Ascending aorta (tissue), 2 donors: ENCODE measurements around the gene TMEM175. TPM values are rescaled to one million over a fixed set of nuclear protein-coding genes. Genes with fewer than 3 reads are reported as not detected.

Experiments used
- DNase-seq, 2 donors: peaks; one replicate each; pipeline ENCODE4 v3.0.0-alpha.2; 2019; ENCODE audit warnings: low spot score in 2 of 2
- H3K27ac ChIP-seq, 2 donors: fragments of 200-600 bp; sonication (generic); one replicate each; pipeline ENCODE4 v1.5.1; 2016 to 2017; ENCODE audit warnings: mild to moderate bottlenecking in 1 of 2
- H3K27me3 ChIP-seq: fragments of 200-600 bp; sonication (generic); one replicate; pipeline ENCODE4 v1.5.1; 2017
- H3K36me3 ChIP-seq, 2 donors: fragments of 200-600 bp; sonication (generic); one replicate each; pipeline ENCODE4 v1.5.1; 2016
- H3K4me1 ChIP-seq, 2 donors: fragments of 200-600 bp; sonication (generic); one replicate each; pipeline ENCODE4 v1.5.1; 2016 to 2017; ENCODE audit warnings: mild to moderate bottlenecking in 1 of 2
- H3K4me3 ChIP-seq, 2 donors: fragments of 200-600 bp; sonication (generic); one replicate each; pipeline ENCODE4 v1.5.1; 2016 to 2017; ENCODE audit warnings: mild to moderate bottlenecking in 1 of 2
- H3K9me3 ChIP-seq, 2 donors: fragments of 200-600 bp; sonication (generic); one replicate each; pipeline ENCODE4 v1.5.1; 2016
- intact Hi-C: fragments of 100-400 bp; cut with DNase I; formaldehyde crosslinking; loops from one replicate; pipeline ENCODE4 v1.15.1; 2023
- total RNA-seq: library from RNA; depleted of rRNA; stranded (reverse); fragments of >200 nt; gene quantifications from one replicate; pipeline ENCODE4 v1.1.0, GENCODE V29; 2016
- TF ChIP-seq, protein P1 (sequence below), 3 experiments: fragments of 200-600 bp in 2 of 3; fragments of 450-650 bp in 1 of 3; sonication (generic) in 2 of 3; IDR thresholded peaks; one replicate each; pipeline ENCODE4 v1.5.1; 2016 to 2019; ENCODE audit warnings: antibody characterized with exemption in 3 of 3, mild to moderate bottlenecking in 1 of 3, moderate library complexity in 1 of 3

Gene TMEM175
- total RNA-seq, 1 donor from 2014 or later = 41.2 TPM

GRCh38 chr4:952881-953573, 20.8 kb downstream of the TMEM175 start:
- TF ChIP-seq, protein P1, sequence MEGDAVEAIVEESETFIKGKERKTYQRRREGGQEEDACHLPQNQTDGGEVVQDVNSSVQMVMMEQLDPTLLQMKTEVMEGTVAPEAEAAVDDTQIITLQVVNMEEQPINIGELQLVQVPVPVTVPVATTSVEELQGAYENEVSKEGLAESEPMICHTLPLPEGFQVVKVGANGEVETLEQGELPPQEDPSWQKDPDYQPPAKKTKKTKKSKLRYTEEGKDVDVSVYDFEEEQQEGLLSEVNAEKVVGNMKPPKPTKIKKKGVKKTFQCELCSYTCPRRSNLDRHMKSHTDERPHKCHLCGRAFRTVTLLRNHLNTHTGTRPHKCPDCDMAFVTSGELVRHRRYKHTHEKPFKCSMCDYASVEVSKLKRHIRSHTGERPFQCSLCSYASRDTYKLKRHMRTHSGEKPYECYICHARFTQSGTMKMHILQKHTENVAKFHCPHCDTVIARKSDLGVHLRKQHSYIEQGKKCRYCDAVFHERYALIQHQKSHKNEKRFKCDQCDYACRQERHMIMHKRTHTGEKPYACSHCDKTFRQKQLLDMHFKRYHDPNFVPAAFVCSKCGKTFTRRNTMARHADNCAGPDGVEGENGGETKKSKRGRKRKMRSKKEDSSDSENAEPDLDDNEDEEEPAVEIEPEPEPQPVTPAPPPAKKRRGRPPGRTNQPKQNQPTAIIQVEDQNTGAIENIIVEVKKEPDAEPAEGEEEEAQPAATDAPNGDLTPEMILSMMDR (IDR thresholded peaks at IDR 0.05) = no peak
- no peak overlapping the region for H3K27ac ChIP-seq
- intact Hi-C loops = no loop called here
- no peaks in the 10 kb centered on the region for H3K9me3 ChIP-seq
- no peak for DNase-seq
- no peaks in the 10 kb centered on the region for H3K4me1 ChIP-seq
- no peak overlapping the region for H3K4me3 ChIP-seq
- H3K36me3 ChIP-seq = peaks cover 24 to 41% of the 10 kb centered on the region in 2 donors
- no peaks in the 10 kb centered on the region for H3K27me3 ChIP-seq

DNA sequence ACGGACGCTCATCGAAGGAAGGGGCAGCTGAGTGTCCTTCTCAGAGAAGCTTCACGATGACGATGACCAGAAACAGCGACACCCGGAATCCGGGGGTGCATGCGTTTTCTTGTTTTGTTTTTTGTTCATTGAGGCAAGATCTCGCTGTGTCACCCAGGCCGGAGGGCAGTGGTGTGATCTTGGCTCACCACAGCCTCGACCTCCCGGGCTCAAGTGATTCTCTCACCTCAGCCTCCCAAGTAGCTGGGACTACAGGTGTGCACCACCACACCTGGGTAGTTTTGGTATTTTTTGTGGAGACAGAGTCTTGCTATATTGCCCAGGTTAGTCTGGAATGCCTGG, 21.3 kb downstream of the TMEM175 start:
- no peaks in the 10 kb centered on the region for H3K4me1 ChIP-seq
- TF ChIP-seq, protein P1 (IDR thresholded peaks at IDR 0.05) = no peak
- no peak for DNase-seq
- H3K4me3 ChIP-seq = no peak overlapping the region
- no peaks in the 10 kb centered on the region for H3K9me3 ChIP-seq
- H3K36me3 ChIP-seq = peaks cover 29 to 45% of the 10 kb centered on the region in 2 donors
- H3K27ac ChIP-seq = no peak overlapping the region
- no peaks in the 10 kb centered on the region for H3K27me3 ChIP-seq
- intact Hi-C loops = no loop called here

DNA sequence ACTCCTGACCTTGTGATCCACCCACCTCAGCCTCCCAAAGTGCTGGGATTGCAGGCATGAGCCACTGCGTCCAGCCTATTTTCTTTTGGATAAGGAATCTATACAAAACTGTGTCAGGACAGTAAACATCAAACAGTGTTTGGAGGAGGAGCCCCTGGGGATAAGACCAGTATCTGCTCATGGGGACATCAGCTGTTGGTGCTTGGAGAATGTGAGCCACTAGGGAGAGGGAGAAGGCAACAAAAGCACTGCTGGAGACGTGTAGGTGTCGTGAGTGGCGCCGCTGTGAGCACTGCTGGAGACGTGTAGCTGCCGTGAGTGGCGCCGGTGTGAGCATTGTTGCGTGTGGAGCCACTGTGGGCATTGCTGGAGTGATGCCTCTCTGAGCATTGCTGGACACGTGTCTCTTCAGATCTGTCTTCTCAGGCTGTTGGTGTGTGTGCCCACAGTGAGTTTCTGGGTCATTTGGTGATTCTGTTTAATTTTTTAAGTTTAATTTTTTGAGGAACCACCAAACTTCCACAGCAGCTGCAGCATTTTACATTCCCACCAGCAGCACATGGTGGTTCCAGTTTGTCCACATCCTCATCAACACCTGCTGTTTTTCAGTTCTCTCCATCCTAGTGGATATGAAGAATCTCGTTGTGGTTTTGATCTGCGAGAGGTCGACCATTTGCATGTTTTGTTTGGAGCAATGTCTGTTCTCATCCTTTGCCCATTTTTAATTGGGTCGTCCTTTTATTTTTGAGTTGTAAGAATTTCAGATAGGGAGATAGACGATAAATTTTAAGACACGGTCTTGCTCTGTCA, 22.2 kb downstream of the TMEM175 start:
- no peak overlapping the region for H3K4me3 ChIP-seq
- intact Hi-C loops = no loop called here
- H3K27ac ChIP-seq = no peak overlapping the region
- DNase-seq = no peak
- H3K9me3 ChIP-seq = no peaks in the 10 kb centered on the region
- TF ChIP-seq, protein P1 (IDR thresholded peaks at IDR 0.05) = no peak
- H3K36me3 ChIP-seq = peaks cover 32 to 52% of the 10 kb centered on the region in 2 donors
- H3K4me1 ChIP-seq = no peaks in the 10 kb centered on the region
- no peaks in the 10 kb centered on the region for H3K27me3 ChIP-seq

DNA sequence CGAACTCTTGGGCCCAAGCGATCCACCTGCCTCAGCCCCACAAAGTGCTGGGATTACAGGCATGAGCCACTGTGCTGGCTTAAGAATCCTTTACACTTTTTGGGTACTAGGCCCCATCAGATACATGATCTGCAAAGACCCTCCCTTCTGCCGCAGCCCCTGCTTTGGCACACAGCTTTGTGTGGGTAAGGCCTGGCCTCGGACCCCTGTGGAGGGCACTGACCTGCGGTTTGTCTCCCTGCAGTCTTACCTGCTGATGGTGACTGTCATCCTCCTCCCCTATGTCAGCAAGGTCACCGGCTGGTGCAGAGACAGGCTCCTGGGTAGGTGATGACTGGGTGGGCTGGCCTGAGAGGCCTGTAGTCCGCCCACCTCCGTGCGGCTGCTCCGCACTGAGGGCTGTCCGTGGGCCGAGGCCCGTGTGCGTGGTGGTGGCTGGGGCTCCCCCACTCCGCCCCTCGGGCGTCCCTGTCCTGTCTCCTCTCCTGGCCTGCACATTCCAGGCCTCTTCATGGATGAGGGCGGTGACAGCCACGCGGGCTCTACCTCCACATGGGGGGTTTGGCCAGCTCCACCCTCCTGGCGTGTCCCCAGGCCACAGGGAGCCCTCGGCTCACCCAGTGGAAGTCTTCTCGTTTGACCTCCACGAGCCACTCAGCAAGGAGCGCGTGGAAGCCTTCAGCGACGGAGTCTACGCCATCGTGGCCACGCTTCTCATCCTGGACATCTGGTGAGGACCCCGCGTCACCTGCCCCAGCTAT, 23.1 kb downstream of the TMEM175 start:
- intact Hi-C loops = no loop called here
- DNase-seq = no peak
- Histone ChIP-seq H3K36me3 (peaks cover 32 to 56% of the 10 kb centered on the region in 2 donors), H3K4me3 (no peak overlapping the region), H3K27me3 (no peaks in the 10 kb centered on the region), H3K4me1 (no peaks in the 10 kb centered on the region), H3K27ac (no peak overlapping the region), H3K9me3 (no peaks in the 10 kb centered on the region)
- TF ChIP-seq, protein P1 (IDR thresholded peaks at IDR 0.05) = no peak

DNA sequence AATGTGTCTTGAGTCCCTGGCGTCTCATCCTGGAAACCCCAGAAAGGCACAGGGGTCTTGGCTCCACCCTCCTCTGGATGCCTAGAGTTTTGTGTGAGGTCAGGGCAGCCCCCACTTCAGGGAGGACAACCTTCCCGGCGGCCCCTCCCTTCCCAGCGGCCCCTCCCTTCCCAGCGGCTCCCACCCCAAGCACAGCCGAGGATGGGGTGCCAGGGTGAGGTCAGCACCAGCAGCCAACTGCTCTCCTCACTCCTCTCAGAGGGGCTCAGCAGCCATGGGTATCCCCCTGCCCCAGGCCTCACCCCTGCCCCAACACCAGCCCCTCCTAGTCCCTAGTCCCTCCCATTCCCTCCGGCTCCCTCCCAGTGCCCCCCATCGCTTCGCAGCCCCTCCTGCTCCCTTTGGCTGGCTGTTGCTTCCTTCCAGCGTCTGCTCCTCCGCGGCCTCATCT, 23.7 kb downstream of the TMEM175 start:
- Histone ChIP-seq H3K4me1 (no peaks in the 10 kb centered on the region), H3K27me3 (no peaks in the 10 kb centered on the region), H3K27ac (no peak overlapping the region), H3K36me3 (peaks cover 36 to 61% of the 10 kb centered on the region in 2 donors), H3K9me3 (no peaks in the 10 kb centered on the region), H3K4me3 (no peak overlapping the region)
- DNase-seq = no peak
- TF ChIP-seq, protein P1 (IDR thresholded peaks at IDR 0.05) = no peak
- intact Hi-C loops = no loop called here
